Fibroblast of lung (primary cell): ENCODE results near the gene DCPS.

Source experiments
- EZH2 ChIP-seq: IDR thresholded peaks from 2 replicates; pipeline ENCODE4 v1.5.1; 2012; ENCODE audit warnings: low read length, control low read depth, mild to moderate bottlenecking; ENCODE audit errors: missing control alignments
- TF ChIP-seq, protein P1 (sequence below), 2 donors: IDR thresholded peaks in 1 of 2; conservative IDR thresholded peaks in 1 of 2; 1 replicate in 1 of 2; 2 replicates in 1 of 2; pipeline ENCODE4 v1.5.1; 2011 to 2012; ENCODE audit warnings: low read length in 2 of 2, control low read depth in 1 of 2, inconsistent platforms in 1 of 2, low read depth in 1 of 2, mild to moderate bottlenecking in 1 of 2

DNA sequence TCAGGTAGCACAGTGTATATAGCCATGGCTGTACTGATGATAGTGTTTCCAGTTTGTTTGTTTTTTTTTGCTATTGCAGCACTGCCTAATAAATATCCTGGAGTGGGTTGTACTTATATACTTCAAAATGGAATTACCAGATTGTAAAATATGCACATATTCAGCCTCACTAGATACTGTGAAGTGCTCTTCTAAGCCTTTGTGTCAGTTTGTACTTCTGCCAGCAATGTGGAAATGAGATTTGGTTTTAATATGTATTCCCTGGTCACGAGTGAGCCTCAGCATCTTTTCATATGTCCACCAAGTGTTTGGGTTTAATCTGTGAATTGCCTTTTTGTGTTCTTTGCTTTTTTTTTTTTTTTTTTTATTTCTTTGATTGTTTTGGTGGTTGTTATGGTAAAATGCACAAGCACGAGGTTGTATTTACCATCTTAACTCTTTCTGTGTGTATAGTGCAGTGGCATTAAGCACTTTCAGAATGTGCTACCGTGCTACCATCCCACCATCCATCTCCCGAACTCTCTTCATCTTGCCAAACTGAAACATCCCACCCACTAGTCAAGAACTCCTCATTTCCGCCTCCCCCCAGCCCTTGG, 86.5 kb downstream of the DCPS start:
- TF ChIP-seq, protein P1, sequence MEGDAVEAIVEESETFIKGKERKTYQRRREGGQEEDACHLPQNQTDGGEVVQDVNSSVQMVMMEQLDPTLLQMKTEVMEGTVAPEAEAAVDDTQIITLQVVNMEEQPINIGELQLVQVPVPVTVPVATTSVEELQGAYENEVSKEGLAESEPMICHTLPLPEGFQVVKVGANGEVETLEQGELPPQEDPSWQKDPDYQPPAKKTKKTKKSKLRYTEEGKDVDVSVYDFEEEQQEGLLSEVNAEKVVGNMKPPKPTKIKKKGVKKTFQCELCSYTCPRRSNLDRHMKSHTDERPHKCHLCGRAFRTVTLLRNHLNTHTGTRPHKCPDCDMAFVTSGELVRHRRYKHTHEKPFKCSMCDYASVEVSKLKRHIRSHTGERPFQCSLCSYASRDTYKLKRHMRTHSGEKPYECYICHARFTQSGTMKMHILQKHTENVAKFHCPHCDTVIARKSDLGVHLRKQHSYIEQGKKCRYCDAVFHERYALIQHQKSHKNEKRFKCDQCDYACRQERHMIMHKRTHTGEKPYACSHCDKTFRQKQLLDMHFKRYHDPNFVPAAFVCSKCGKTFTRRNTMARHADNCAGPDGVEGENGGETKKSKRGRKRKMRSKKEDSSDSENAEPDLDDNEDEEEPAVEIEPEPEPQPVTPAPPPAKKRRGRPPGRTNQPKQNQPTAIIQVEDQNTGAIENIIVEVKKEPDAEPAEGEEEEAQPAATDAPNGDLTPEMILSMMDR (conservative IDR thresholded peaks at IDR 0.05 in 1 of 2, IDR thresholded peaks at IDR 0.05 in 1 of 2; ENCODE audit: low read depth in 1 of 2, low read length in 2 of 2): no peak
- no peak for TF ChIP-seq EZH2
